Activated CD4-positive, alpha-beta T cell treated with anti-CD3 and anti-CD28 coated beads, Interleukin-10, Interleukin-2, amounts not matched to agents 100 ng/mL and 50 ng/mL, durations not matched to agents 16 hours and 8 hours (primary cell): ENCODE measurements around the gene RPL36.
"Not testable (repeated sequence)": the region's sequence is repeated elsewhere in the genome, so short reads cannot be mapped to it uniquely, and the experiment has no call there.

Experiments
- DNase-seq: peaks from one replicate; pipeline ENCODE4 v3.0.0-alpha.2; 2020

RPL36 gene

GRCh38 chr19:5676105-5676771 lies 13.9 kb upstream of the RPL36 start:
- no peak for DNase-seq

GRCh38 chr19:5676772-5677105 lies 13.4 kb upstream of the RPL36 start:
- no peak for DNase-seq

GRCh38 chr19:5677136-5677535 lies 13.0 kb upstream of the RPL36 start:
- DNase-seq, result no peak

- no peak for DNase-seq
These were observed 12.5 kb upstream of the RPL36 start for GRCh38 chr19:5677580-5677979.

- DNase-seq, result no peak
These were observed 11.9 kb upstream of the RPL36 start for GRCh38 chr19:5678071-5678718.

GRCh38 chr19:5679289-5680083 lies 10.6 kb upstream of the RPL36 start:
- DNase-seq, result no peak

GRCh38 chr19:5680084-5680436 lies 10.0 kb upstream of the RPL36 start:
- no peak for DNase-seq

- DNase-seq, result peak; percentile 99
These were observed 9.4 kb upstream of the RPL36 start, which contains the start of the genes HSD11B1L and MICOS13 for GRCh38 chr19:5680437-5681368. Gene HSD11B1L (plus strand): TSS chr19:5681027. CDS start chr19:5684833, 3,806 bp downstream. Gene MICOS13 (minus strand): TSS chr19:5680516. CDS start chr19:5680486, 30 bp downstream.

- DNase-seq, result no peak
These were observed 8.5 kb upstream of the RPL36 start for GRCh38 chr19:5681391-5682106.

- DNase-seq, result no peak
These were observed 8.0 kb upstream of the RPL36 start for GRCh38 chr19:5682107-5682482.

GRCh38 chr19:5683177-5683886 lies 6.8 kb upstream of the RPL36 start:
- DNase-seq, result no peak

- DNase-seq, result no peak
These were observed 5.2 kb upstream of the RPL36 start for GRCh38 chr19:5684694-5685430.

- no peak for DNase-seq
These were observed 3.8 kb upstream of the RPL36 start for GRCh38 chr19:5686326-5686646.

GRCh38 chr19:5686647-5687359 lies 3.3 kb upstream of the RPL36 start:
- DNase-seq, result peak; percentile 99

GRCh38 chr19:5687360-5688198 lies 2.5 kb upstream of the RPL36 start:
- no peak for DNase-seq

GRCh38 chr19:5688262-5688881 lies 1.7 kb upstream of the RPL36 start:
- DNase-seq, result not testable (repeated sequence)

GRCh38 chr19:5690955-5691821 lies 1.1 kb downstream of the RPL36 start:
- DNase-seq, result peak; percentile 66
